GM12878 (cell line): Measurements from ENCODE around the gene PPM1N. TPM values are rescaled to one million over a fixed set of nuclear protein-coding genes. Genes with fewer than 3 reads are reported as not detected.
A peak's percentile ranks its signal among the peaks of the same experiment; 100 is the strongest.

Experiments used
- ATAC-seq: fragments of 200-7000 bp; cut with Tn5 transposase; 3 replicates; pipeline ENCODE4 v1.9.1; 2020; ENCODE audit warnings: mild to moderate bottlenecking, moderate library complexity
- BruUV-seq: library from RNA; stranded (reverse); fragments of 400-500 nt; replicated peaks from 2 replicates; lab custom pipeline; 2021; lab: Mats Ljungman, UMichigan
- CTCF ChIA-PET: fragments of 300-600 bp; sonication (Branson Sonifier 250); formaldehyde crosslinking; extraction: SDS; loops from one replicate; lab custom pipeline; 2021; ENCODE audit warnings: inconsistent platforms; lab: Yijun Ruan, JAX
- POLR2A ChIA-PET: fragments of 350-600 bp; formaldehyde crosslinking; extraction: SDS; loops from one replicate; lab custom pipeline; 2021; ENCODE audit warnings: inconsistent platforms; lab: Charles Lee
- RAD21 ChIA-PET: fragments of 300-600 bp; sonication (Branson Sonifier 250); formaldehyde crosslinking; loops from one replicate; lab custom pipeline; 2023; ENCODE audit warnings: antibody characterized with exemption; ENCODE audit not compliant: unreplicated experiment; lab: Charles Lee
- SMC1A ChIA-PET: fragments of 300-600 bp; sonication (Branson Sonifier 250); formaldehyde crosslinking; loops from one replicate; lab custom pipeline; 2023; ENCODE audit not compliant: unreplicated experiment, uncharacterized antibody; lab: Charles Lee
- DNase-seq: peaks from one replicate; pipeline ENCODE4 v3.0.0-alpha.2; 2011; ENCODE audit warnings: low read depth, low spot score
- FAIRE-seq: peaks from 3 replicates; lab custom pipeline; 2011; peaks lifted over from hg19 to GRCh38; lab: Jason Lieb, UNC
- H2AFZ ChIP-seq: 2 replicates; pipeline ENCODE4 v1.6.0; 2011; ENCODE audit warnings: low read depth, low read length, control low read depth; ENCODE audit not compliant: control insufficient read depth
- H3K27ac ChIP-seq: 2 replicates; pipeline ENCODE4 v1.5.1; 2011; ENCODE audit warnings: control low read depth; ENCODE audit not compliant: control insufficient read depth, insufficient read depth
- H3K27me3 ChIP-seq, 2 experiments: replicated peaks in 1 of 2; 2 replicates each; pipeline versions ENCODE4 v1.6.0 to v1.6.1; 2011; ENCODE audit warnings: low read length in 1 of 2; ENCODE audit not compliant: control insufficient read depth in 2 of 2, insufficient read depth in 2 of 2
- H3K36me3 ChIP-seq, 2 experiments: 2 replicates each; pipeline ENCODE4 v1.5.1; 2011; ENCODE audit warnings: low read length in 1 of 2; ENCODE audit not compliant: control insufficient read depth in 2 of 2, insufficient read depth in 2 of 2
- H3K4me1 ChIP-seq: 2 replicates; pipeline ENCODE4 v1.6.1; 2011; ENCODE audit warnings: mild to moderate bottlenecking, low read length, moderate library complexity, mixed read lengths; ENCODE audit not compliant: control insufficient read depth, insufficient read depth
- H3K4me2 ChIP-seq: 2 replicates; pipeline ENCODE4 v1.6.0; 2011; ENCODE audit warnings: control low read depth; ENCODE audit not compliant: control insufficient read depth, insufficient read depth
- H3K4me3 ChIP-seq: fragments of 200-600 bp; sonication (generic); 2 replicates; pipeline ENCODE4 v1.5.1; 2016
- H3K79me2 ChIP-seq: 2 replicates; pipeline ENCODE4 v1.6.0; 2011; ENCODE audit warnings: low read length; ENCODE audit not compliant: control insufficient read depth, insufficient read depth
- H3K9ac ChIP-seq: 2 replicates; pipeline ENCODE4 v1.8.0; 2011; ENCODE audit warnings: low read length, control low read depth, mixed read lengths; ENCODE audit not compliant: control insufficient read depth, insufficient read depth
- H3K9me3 ChIP-seq: replicated peaks from 3 replicates; pipeline ENCODE4 v1.5.1; 2011; ENCODE audit warnings: mild to moderate bottlenecking, low read length; ENCODE audit not compliant: control insufficient read depth, insufficient read depth
- H4K20me1 ChIP-seq: 2 replicates; pipeline ENCODE4 v1.6.0; 2011; ENCODE audit not compliant: control insufficient read depth, insufficient read depth
- BACH1 ChIP-seq: fragments of 450-650 bp; IDR thresholded peaks from 2 replicates; pipeline ENCODE4 v1.6.1; 2017; ENCODE audit warnings: mild to moderate bottlenecking, borderline replicate concordance
- ETV6 ChIP-seq, 2 experiments: fragments of 450-650 bp in 1 of 2; IDR thresholded peaks in 1 of 2; conservative IDR thresholded peaks in 1 of 2; 2 replicates each; pipeline ENCODE4 v1.6.1; 2014; ENCODE audit warnings: antibody characterized with exemption in 1 of 2, borderline replicate concordance in 1 of 2, low read depth in 1 of 2, mild to moderate bottlenecking in 1 of 2, moderate library complexity in 1 of 2
- FOXK2 ChIP-seq: fragments of 450-650 bp; IDR thresholded peaks from 2 replicates; pipeline ENCODE4 v1.6.1; 2017; ENCODE audit warnings: mild to moderate bottlenecking, moderate library complexity
- FOXM1 ChIP-seq: IDR thresholded peaks from 2 replicates; pipeline ENCODE4 v1.6.1; 2012; ENCODE audit warnings: low read depth, mild to moderate bottlenecking, inconsistent platforms, low read length, moderate library complexity
- PAX8 ChIP-seq: fragments of 450-650 bp; IDR thresholded peaks from 2 replicates; pipeline ENCODE4 v1.6.1; 2017; ENCODE audit warnings: mild to moderate bottlenecking, moderate library complexity
- RB1 ChIP-seq: fragments of 450-650 bp; formaldehyde crosslinking; IDR thresholded peaks from 2 replicates; pipeline ENCODE4 v1.6.1; 2017; ENCODE audit warnings: mild to moderate bottlenecking, borderline replicate concordance
- ZNF622 ChIP-seq: fragments of 450-650 bp; IDR thresholded peaks from 2 replicates; pipeline ENCODE4 v1.6.1; 2017; ENCODE audit warnings: mild to moderate bottlenecking, inconsistent platforms
- WGBS: methylation state at CpG from one replicate; pipeline ENCODE4 v1.1.6; 2016; ENCODE audit warnings: low lambda C conversion rate; ENCODE audit not compliant: insufficient replicate concordance, insufficient coverage; ENCODE audit errors: missing lambda C conversion rate; 5-methylcytosine and 5-hydroxymethylcytosine counted together
- in situ Hi-C: fragments of 300-500 bp; cut with MboI; formaldehyde crosslinking; loops from 9 replicates; pipeline ENCODE4 v1.14.3; 2018; ENCODE audit warnings: mixed read lengths
- intact Hi-C: fragments of 100-400 bp; cut with micrococcal nuclease; formaldehyde crosslinking; loops from one replicate; pipeline ENCODE4 v1.14.2; 2022; ENCODE audit not compliant: unreplicated experiment
- polyA plus RNA-seq, 11 experiments: library from polyadenylated mRNA; depleted of rRNA in 4 of 11; unstranded in 6 of 11; stranded (reverse) in 5 of 11; fragments of >200 nt; fragmentation: Nextera tagmentation in 4 of 11; fragmentation: Illumina TruSeq in 1 of 11; extraction: Ambion mirVana in 4 of 11; extraction: Trizol in 1 of 11; gene quantifications; 1 replicate in 1 of 11; 2 replicates in 10 of 11; pipeline versions ENCODE4 v1.2.1 to v1.2.3, GENCODE V29; 2011 to 2016; ENCODE audit warnings: inconsistent platforms in 2 of 11, missing spikeins in 2 of 11, low read depth in 1 of 11
- total RNA-seq, 4 experiments: library from RNA; depleted of rRNA in 3 of 4; stranded (reverse); fragments of >200 nt in 3 of 4; fragmentation: Illumina TruSeq in 1 of 4; extraction: Trizol in 1 of 4; gene quantifications; 2 replicates each; pipeline versions ENCODE4 v1.2.1 to v1.2.3, GENCODE V29; 2013 to 2021
- TF ChIP-seq, protein P1 (sequence below): fragments of 450-650 bp; IDR thresholded peaks from 2 replicates; pipeline ENCODE4 v1.6.1; 2017; ENCODE audit warnings: low read depth, mild to moderate bottlenecking, moderate library complexity

PPM1N gene
- total and polyA plus RNA-seq, 10 of the 15 experiments (the other 5 are each of a cell fraction or from before 2014, with no cell fraction given), result 1.6 to 5.4 (median 3.7) TPM

DNA sequence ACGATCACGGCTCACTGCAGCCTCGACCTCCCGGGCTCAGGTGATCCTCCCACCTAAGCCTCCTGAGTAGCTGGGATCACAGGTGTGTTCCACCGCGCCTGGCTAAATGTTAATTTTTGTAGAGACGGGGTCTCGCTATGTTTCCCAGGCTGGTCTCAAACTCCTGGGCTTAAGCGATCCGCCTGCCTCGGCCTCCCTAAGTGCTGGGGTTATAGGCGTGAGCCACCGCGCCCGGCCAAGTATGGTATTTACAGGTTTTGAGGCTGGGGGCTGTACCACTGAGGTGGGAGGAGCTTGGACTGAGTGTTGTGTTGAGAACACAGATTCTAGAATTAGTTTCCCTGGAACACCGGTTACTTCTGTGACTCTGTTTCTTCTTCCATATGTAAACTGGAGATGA lies 452 bp upstream of the PPM1N start:
- ATAC-seq (no peak), FAIRE-seq (no peak), DNase-seq (no peak)
- peak overlapping the region; percentile 53 for H3K4me2 ChIP-seq
- no peak overlapping the region; the same call in 1 of the 2 replicates for H2AFZ ChIP-seq
- peaks cover 6% of the 10 kb centered on the region; the same call in 1 of the 2 replicates for H4K20me1 ChIP-seq
- TF ChIP-seq FOXK2 (no peak), FOXM1 (no peak), ZNF622 (no peak), ETV6 (conservative IDR thresholded peaks at IDR 0.05 in 1 of 2, IDR thresholded peaks at IDR 0.05 in 1 of 2; ENCODE audit: borderline replicate concordance in 1 of 2, low read depth in 1 of 2) (no peak), RB1 (no peak), PAX8 (no peak), BACH1 (no peak)
- TF ChIP-seq, protein P1, sequence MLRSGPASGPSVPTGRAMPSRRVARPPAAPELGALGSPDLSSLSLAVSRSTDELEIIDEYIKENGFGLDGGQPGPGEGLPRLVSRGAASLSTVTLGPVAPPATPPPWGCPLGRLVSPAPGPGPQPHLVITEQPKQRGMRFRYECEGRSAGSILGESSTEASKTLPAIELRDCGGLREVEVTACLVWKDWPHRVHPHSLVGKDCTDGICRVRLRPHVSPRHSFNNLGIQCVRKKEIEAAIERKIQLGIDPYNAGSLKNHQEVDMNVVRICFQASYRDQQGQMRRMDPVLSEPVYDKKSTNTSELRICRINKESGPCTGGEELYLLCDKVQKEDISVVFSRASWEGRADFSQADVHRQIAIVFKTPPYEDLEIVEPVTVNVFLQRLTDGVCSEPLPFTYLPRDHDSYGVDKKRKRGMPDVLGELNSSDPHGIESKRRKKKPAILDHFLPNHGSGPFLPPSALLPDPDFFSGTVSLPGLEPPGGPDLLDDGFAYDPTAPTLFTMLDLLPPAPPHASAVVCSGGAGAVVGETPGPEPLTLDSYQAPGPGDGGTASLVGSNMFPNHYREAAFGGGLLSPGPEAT, result no peak
- intact Hi-C loops (loop anchor here (5.0 kb wide), 1 partner anchor 75 kb away; no protein-coding TSS in a partner anchor), in situ Hi-C loops (no loop called here)
- CTCF ChIA-PET, result interaction anchor here (1.1 to 6.6 kb wide), 3 partner anchors 12 to 145 kb away, joined by 3 to 65 read pairs (median 4); no protein-coding TSS in a partner anchor
- SMC1A ChIA-PET, result interaction anchor here (1.2 kb wide), 1 partner anchor 18 kb away, joined by 3 read pairs; no protein-coding TSS in a partner anchor
- H3K27ac ChIP-seq, result no peak overlapping the region
- POLR2A ChIA-PET, result interaction anchor here (0.6 to 2.5 kb wide), 5 partner anchors 8 to 19 kb away, joined by 3 to 8 read pairs (median 6); no protein-coding TSS in a partner anchor
- RAD21 ChIA-PET, result interaction anchor here (0.7 kb wide), 2 partner anchors 61 to 95 kb away, joined by 3 read pairs; no protein-coding TSS in a partner anchor
- H3K36me3 ChIP-seq, result no peaks in the 10 kb centered on the region
- no peak overlapping the region for H3K9ac ChIP-seq
- H3K9me3 ChIP-seq, result no peaks in the 10 kb centered on the region; the same call in 2 of the 3 replicates
- 11% methylated on average over 16 of the region's 16 CpGs for WGBS
- peaks cover 30% of the 10 kb centered on the region for H3K4me1 ChIP-seq
- H3K27me3 ChIP-seq, result peaks cover 0 to 9% of the 10 kb centered on the region in 2 experiments; a peak in 3 of 4 replicates
- H3K79me2 ChIP-seq, result no peaks in the 10 kb centered on the region
- H3K4me3 ChIP-seq, result peak overlapping the region; percentile 5; the same call in 1 of the 2 replicates
- BruUV-seq, result no TSS peak
